ENCODE data around the gene COX6A2.

COX6A2 gene

DNA sequence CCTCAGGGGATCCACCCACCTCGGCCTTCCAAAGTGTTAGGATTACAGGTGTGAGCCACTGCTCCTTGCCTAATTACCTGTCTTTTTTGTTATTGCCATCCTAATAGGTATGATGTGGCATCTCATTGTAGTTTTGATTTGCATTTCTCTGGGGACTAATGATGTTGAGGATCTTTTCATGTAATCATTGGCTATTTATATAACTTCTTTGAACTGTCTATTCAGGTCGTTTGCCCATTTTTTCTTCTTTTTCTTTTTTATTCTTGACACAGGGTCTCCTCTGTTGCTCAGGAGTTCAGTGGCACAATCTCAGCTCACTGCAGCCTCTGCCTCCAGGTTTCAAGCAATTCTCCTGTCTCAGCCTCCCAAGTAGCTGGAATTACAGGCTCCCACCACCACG lies 42.5 kb upstream of the COX6A2 start:
- TF ChIP-seq, protein P1, sequence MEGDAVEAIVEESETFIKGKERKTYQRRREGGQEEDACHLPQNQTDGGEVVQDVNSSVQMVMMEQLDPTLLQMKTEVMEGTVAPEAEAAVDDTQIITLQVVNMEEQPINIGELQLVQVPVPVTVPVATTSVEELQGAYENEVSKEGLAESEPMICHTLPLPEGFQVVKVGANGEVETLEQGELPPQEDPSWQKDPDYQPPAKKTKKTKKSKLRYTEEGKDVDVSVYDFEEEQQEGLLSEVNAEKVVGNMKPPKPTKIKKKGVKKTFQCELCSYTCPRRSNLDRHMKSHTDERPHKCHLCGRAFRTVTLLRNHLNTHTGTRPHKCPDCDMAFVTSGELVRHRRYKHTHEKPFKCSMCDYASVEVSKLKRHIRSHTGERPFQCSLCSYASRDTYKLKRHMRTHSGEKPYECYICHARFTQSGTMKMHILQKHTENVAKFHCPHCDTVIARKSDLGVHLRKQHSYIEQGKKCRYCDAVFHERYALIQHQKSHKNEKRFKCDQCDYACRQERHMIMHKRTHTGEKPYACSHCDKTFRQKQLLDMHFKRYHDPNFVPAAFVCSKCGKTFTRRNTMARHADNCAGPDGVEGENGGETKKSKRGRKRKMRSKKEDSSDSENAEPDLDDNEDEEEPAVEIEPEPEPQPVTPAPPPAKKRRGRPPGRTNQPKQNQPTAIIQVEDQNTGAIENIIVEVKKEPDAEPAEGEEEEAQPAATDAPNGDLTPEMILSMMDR (IDR thresholded peaks at IDR 0.05; ENCODE audit: insufficient read depth, low read length, missing control alignments), result no peak
- no peak for DNase-seq (ENCODE audit: low read depth, low spot score)
- ChIA-PET POLR2A (interaction anchor here (1.9 kb wide), 1 partner anchor 10 kb away, joined by 12 read pairs; no protein-coding TSS in a partner anchor), CTCF (interaction anchor here (1.3 to 5.7 kb wide), 2 partner anchors 8 to 11 kb away, joined by 3 to 86 read pairs; partner anchors contain the start of gene ARMC5)
- H3K4me3 ChIP-seq (ENCODE audit: low read depth, low read length), result peak overlapping the region; percentile 20; the same call in 1 of the 2 replicates

DNA sequence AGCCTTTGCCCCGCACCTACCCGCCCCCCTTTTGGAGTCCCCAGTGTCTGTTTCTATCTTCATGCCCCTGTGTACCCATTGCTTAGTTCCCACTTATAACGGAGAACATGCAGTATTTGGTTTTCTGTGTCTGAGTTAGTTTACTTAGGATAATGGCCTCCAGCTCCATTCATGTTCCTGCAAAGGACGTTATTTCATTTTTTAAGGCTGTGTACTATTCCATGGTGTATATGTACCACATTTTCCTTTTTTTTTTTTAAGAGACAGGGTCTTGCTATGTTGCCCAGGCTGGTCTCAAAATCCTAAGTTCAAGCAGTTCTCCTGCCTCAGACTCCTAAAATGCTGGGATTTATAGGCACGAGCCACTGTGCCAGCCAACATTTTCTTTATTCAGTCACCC lies 39.7 kb upstream of the COX6A2 start:
- TF ChIP-seq, protein P1 (IDR thresholded peaks at IDR 0.05; ENCODE audit: insufficient read depth, low read length, missing control alignments), result no peak
- CTCF ChIA-PET, result interaction anchor here (5.7 kb wide), 1 partner anchor 8 kb away, joined by 86 read pairs; the partner anchor contains the start of gene ARMC5
- no peak overlapping the region for H3K4me3 ChIP-seq (ENCODE audit: low read depth, low read length)
- no peak for DNase-seq (ENCODE audit: low read depth, low spot score)
- POLR2A ChIA-PET, result no interaction called here

DNA sequence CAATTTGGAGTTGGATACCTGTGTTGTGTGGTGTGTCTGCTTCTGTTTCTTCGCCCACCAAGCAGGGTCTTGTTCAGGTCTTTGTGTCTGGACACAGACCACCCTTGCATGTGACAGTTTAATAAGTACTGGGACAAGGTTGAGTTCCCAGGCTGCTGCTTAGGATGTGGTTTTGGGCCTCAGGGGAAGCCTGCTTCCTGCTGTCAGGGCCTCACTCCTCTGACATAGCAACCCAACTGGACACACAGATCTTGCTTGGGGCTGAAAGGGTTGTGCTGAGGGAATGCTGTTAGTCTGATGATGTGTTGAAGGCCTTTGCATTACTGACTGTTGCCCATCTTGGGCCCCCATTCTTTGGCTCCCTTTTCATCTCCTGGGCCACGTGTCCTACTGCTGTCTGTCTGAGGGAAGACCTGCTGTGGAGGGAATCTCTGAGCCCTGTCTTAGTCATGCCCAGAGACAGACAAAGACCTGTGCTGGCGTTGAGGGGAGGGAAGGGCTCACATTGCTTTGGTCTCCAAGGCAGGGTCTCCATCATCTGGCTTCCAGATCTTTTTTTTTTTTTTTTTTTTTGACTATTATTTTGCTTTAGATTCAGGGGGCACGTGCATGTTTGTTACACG lies 39.1 kb upstream of the COX6A2 start:
- DNase-seq (ENCODE audit: low read depth, low spot score), result no peak
- TF ChIP-seq, protein P1 (IDR thresholded peaks at IDR 0.05; ENCODE audit: insufficient read depth, low read length, missing control alignments), result no peak
- POLR2A ChIA-PET, result no interaction called here
- CTCF ChIA-PET, result no interaction called here
- no peak overlapping the region for H3K4me3 ChIP-seq (ENCODE audit: low read depth, low read length)

DNA sequence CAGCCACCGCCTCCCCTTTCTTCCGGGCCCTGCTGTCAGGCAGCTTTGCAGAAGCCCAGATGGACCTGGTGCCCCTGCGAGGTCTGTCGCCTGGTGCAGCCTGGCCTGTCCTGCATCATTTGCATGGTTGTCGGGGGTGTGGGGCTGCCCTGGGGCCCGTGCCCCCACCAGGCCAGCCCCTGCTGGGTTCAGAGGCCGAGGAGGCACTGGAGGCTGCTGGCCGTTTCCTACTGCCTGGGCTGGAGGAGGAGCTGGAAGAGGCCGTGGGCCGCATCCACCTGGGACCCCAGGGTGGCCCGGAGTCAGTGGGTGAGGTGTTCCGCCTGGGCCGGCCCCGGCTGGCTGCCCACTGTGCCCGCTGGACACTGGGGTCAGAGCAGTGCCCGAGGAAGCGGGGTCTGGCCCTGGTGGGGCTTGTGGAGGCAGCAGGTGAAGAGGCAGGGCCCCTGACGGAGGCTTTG lies 38.3 kb upstream of the COX6A2 start:
- ChIA-PET CTCF (no interaction called here), POLR2A (no interaction called here)
- TF ChIP-seq, protein P1 (IDR thresholded peaks at IDR 0.05; ENCODE audit: insufficient read depth, low read length, missing control alignments), result no peak
- no peak for DNase-seq (ENCODE audit: low read depth, low spot score)
- no peak overlapping the region for H3K4me3 ChIP-seq (ENCODE audit: low read depth, low read length)

DNA sequence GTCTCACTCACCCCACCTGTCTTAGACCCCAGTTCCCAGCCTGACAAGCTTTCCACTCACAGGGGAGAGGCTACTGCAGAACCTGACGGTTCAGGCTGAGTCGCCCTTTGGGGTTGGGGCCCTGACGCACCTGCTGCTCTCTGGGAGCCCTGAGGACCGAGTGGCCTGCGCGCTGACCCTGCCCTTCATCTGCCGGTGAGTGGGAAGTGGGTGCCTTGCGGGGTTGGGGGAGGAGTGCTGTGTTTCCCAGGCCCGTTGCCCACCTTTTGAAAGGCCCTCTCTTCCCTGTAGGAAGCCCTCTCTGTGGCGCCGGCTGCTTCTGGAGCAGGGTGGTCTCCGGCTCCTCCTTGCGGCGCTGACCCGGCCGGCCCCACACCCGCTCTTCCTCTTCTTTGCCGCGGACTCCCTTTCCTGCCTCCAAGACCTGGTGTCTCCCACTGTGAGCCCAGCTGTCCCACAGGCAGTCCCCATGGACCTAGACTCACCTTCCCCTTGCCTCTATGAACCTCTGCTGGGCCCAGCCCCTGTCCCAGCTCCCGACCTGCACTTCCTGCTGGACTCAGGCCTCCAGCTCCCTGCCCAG lies 37.7 kb upstream of the COX6A2 start:
- POLR2A ChIA-PET, result no interaction called here

DNA sequence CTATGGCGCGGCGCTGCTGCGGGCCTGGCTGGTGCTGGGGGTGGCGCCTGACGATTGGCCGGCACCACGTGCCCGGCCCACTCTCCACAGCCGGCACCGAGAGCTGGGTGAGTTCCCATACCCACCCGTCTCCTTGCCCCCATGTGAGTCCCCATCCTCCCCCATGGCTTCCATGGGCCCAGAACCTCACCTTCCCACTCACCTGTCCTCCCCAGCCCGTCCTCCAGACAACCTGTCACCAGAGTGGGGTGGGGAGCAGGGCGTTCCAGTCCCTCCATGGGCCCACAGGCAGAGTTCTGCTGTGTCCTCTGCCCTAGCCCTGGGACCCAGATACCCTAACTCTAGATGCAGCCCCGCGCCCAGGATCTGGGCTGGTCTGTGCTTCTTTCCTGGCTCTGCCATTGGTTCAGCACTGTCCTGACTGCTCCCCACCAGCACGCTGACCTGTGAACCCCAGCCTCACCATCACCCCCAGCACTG lies 36.7 kb upstream of the COX6A2 start:
- DNase-seq (ENCODE audit: low read depth, low spot score), result no peak
- H3K4me3 ChIP-seq (ENCODE audit: low read depth, low read length), result no peak overlapping the region
- TF ChIP-seq, protein P1 (IDR thresholded peaks at IDR 0.05; ENCODE audit: insufficient read depth, low read length, missing control alignments), result no peak
- ChIA-PET POLR2A (no interaction called here), CTCF (no interaction called here)

More for the DNA sequence above, 37.7 kb upstream of the COX6A2 start:
- CTCF ChIA-PET, result no interaction called here
- no peak for DNase-seq (ENCODE audit: low read depth, low spot score)
- TF ChIP-seq, protein P1 (IDR thresholded peaks at IDR 0.05; ENCODE audit: insufficient read depth, low read length, missing control alignments), result no peak
- H3K4me3 ChIP-seq (ENCODE audit: low read depth, low read length), result no peak overlapping the region

All from AG04449 (cell line).